GM19395 (cell line): ENCODE measurements around the gene INSYN2B.

ENCODE experiments used
- ATAC-seq: cut with Tn5 transposase; IDR thresholded peaks from one replicate; pipeline ENCODE4 v1.9.1; 2021; ENCODE audit warnings: mild to moderate bottlenecking, moderate library complexity; ENCODE audit not compliant: unreplicated experiment

The INSYN2B gene

DNA sequence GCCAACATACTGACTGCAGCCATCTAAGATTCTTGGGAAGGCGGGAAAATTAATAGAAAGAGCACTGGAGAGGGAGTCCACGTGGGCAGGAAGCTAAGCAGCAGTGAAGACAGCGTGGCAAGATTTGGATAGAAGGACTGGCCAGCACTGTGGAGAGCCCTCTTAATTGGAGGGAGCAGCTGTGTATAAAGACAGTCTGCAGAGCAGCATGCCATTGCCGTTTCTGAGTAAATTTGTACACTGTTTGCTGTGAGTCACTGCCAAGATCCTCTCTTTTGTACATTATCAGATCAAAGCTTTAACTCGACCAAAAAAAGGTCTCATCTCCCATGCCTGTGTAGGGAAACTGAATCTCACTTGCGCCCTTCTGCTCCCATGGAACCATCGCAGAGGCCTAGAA, 45.3 kb downstream of the INSYN2B start:
- ATAC-seq, result no peak

DNA sequence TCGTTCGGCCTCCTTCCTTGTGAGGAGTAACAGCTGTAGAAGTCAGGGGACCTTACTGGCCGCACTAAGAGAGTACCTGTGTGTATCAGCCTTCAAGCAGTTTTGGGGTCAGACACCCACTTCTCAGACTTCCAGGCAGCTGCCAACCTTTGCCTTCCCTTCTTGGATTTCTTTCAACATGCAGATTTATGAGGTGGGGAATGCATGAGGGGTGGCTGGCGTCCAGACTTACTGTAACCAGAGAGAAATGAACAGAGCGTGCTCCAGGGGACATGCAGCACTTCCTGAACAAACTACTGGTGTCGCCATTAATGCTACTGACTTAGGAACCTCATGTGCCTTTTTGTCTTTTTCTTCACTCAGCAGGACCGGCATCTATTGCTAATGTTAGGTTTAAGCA, 46.7 kb downstream of the INSYN2B start:
- no peak for ATAC-seq

DNA sequence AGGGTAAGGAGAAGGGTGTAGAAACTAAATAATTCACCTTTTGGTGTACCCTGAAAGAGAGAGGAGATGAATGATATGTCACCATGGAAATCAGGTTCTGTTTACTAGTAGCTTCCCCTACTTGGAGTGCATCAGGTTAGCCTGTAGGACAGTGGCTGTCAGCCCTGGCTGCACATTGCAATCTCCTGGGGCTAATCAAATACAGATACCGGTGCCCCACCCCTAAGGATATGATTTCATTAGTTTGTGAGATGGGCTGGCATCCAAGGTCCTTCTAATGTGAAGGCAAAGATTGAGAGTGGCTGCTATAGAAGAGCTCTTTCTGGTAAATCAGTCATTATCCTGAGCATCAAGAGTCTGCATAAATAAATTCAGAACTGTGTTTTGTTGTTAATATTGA, 47.2 kb downstream of the INSYN2B start:
- no peak for ATAC-seq

DNA sequence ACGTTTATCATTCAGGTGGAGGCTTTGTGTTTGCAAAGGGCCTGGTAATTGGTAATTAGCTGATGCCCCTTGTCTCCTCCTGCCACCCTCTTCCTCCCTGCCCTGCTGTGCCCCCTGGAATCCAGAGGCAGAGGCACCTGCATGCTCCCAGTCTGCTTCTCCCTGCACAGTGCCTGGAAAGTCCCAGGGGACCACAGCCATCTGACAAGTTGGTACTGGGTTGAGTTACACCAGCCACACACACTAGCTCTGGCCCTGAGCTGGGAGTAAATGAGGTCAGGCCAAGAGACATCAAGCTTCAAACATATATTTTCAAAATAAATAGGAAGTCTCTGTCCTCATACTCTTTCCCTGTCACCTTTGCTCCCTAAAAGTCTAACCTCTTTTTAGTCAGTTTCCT, 56.3 kb downstream of the INSYN2B start:
- ATAC-seq, result no peak

DNA sequence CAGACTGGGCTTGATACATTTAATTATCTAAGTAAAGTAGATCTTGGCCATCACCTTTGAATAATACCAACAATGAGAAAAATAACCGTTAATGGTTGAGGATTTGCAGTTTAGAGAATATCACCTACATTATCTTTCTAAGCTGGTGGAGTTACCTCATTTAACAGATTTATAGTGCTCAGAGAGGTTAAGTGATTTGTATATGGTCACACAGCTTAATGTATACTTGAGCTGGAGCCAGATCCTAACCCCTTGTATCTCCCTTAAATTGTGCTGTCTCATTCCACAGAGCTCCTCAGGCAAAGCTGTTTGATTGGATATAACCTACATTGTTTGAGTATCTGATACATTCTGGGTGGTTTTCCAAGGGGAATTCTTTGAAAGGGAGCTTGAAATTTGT, 57.8 kb downstream of the INSYN2B start:
- ATAC-seq, result no peak

DNA sequence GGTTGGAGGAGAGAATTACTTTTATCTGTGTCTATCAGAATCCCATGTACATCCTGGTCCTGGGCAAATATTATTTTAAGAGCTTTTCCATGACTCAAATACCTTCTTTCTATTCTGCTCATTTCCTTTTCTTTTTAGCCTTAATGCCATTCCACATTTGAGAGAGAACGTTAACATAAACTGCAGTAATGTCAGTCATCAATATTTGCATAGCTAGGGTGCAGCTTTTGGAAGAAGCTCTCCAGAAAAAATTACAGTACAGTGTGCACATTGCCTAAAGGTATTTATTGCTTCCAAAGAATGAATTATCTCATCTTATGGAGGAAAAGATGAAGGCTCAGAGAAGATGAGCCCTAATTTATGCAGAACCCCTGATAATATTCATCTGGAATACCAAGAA, 58.3 kb downstream of the INSYN2B start:
- no peak for ATAC-seq

DNA sequence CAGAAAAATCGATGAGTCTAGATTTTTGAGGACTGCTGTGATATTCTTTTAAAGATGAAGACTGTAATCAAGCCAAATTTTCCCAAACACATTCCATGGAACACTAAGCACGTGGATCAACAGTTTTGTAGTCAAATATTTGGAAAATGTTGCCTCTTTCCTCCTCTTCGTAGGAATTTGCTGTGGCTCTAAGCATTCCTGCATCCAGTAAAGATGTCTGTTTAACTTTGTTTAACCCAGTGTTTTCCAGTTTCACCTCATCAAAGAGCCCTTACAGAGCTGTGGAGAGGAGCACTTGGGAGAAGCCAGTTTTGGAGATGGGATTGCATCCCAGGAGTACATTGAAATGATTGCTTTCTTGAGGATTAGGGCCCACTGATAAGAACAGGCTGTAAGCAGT, 58.9 kb downstream of the INSYN2B start:
- ATAC-seq, result no peak

DNA sequence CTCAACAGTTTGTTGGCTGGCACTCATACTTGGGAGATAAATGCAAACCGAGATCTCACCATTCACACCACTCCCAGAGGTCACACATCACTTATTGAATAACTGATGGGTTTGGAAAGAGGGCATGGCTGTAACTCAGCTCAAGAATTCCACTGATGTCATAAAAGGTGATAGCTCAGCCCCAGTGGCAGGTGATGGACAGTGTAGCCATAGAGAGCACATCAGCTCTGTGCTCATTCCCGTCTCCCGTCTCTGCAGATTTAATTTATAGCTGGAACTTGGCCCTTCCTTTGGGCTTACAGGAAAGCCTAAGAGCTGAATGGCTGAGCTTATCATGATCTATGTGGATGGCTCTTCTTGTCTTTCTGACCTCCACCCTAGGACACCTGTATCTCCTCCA, 59.8 kb downstream of the INSYN2B start:
- no peak for ATAC-seq

DNA sequence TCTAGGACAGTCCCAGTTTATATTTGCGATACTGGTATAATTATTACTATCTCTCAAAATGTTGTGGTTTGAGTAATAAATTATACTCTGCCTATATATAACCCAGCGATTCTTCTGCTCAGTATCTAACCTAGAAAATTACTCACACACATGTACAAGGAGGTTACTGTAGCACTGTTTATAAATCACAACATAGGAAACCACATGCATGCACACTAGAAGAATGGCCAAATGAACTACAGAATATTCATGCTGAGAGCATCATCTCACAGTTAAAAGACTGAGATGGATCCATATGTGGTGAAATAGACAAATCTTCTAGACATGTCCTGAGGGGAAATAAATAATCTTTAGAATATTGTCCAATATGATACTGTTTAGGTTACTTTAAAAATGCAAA, 62.1 kb downstream of the INSYN2B start:
- no peak for ATAC-seq

DNA sequence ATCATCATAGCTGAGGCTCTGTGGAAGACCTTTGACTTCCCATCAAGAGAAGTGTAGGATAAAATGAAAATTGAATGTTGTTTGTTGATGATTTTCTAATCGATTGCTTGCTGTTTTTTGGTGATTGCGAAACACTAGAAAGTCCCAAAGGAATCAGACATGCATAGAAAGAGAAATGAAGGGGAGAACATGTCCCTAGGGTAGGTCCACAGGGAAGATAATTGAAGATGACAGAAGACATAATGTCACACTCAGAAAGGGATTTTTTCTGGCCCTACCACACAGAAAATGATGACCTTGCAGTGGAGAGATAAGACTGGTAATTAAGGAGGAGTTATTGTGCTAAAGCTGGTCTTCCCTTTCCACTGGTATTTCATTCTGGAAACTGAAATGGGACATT, 62.8 kb downstream of the INSYN2B start:
- ATAC-seq, result no peak

DNA sequence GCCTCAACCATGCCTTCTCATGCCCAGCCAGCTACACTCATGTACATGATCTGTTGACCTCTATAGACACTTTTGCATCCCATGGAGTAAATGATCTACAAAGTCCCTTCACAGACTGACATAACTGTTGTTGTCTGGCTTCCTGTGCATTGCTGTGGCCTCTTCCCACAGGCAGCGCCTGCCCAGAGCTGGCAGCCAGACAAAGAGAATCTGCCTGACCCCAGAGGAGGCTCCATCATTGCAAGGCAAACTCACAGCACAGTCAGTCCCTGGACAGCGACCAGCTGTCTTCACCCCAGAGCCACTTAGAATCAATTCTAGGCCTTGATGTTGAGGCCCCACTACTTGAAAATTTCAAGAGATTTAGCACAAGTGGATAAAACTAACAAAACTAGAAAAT, 65.5 kb downstream of the INSYN2B start:
- ATAC-seq, result peak; percentile 65

DNA sequence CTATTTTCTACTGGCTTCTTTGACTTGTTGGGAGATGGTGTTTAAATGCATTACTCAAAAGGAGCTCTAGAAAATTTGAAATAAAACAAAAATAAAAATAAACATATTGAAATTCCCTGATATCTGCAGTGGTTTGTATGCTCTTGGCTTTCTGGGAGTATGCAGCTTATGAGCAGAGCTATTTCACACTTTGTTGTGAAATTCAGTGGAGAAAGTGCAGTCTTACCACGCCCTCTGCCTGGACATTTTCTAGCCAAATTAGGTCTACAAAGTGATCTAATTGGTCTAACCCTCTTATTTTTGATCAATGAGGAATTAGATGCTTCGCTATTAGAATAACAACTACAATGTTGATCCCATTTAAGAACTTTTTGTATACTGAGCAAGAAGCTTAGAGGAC, 66.8 kb downstream of the INSYN2B start:
- ATAC-seq, result no peak

DNA sequence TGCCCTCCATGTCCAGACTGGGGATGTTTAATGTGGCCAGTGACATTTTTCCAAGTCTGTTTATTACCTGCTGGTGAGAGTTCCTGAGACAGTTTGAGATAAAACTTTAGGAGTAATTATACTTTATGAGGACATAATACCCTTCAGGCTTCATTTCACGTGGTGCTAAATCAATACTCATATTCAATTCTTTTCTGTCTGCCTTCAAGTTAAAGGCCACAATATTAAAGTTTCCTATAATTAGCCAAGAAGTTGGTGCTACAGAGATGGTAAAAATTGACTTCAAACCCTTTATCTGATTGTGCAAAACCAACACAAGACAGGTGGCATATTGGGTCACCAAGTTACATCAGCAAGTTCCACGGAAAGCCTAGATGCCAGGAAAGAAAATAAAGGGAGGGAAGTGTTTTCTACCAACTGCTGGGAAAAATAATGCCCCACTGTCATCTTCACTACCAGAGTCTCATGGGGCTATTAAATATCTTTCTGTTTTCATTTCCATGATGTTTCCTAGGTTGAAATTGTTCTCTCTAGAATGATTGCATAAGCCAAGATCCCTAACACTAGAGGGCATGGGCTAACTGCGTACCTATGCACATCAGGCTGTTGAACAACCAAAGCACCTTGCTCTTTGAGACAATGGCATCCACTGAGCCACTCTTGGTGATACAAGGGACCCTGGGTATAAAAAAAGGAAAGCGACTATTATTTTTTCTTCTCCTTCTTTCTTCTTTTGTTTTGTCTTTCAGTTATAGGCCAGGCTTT, 68.7 kb downstream of the INSYN2B start:
- ATAC-seq, result no peak

DNA sequence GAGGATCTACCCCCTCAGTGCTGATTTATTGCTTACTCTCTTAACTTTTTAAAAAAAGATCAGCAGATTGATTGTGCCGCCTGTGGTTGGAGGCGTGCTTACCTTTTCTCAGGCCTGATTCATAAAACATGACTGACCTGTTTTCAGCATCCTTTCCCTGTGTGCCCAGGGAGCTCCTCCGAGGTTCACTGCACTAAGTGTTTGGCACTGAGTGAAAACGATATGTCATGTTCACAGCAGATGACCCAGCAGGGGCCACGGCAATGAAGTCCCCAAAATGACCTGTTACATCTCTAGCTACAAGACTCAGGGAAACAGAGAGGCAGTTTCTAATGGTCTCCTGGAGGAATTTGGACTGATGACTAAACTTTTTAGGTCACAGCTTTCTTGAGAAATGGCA, 69.9 kb downstream of the INSYN2B start:
- ATAC-seq, result no peak

DNA sequence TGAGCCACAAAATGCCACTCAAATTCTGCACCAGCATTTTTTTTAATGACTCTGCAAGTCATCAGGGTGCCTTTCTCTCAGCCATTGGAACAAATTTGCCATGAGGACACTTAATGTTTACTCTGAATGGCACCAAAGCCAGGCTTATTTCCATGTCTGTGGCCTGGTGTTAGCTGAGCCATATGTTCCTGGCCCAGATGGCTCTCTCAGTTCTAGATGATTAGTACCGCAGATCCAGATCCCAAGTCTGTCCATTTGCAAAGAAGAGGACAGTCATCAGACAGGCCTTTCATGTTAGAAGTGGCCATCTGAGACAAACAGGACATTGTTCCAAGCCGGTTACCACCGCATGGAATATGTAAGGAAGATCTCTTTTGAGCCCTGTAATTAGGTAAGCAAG, 70.3 kb downstream of the INSYN2B start:
- no peak for ATAC-seq

DNA sequence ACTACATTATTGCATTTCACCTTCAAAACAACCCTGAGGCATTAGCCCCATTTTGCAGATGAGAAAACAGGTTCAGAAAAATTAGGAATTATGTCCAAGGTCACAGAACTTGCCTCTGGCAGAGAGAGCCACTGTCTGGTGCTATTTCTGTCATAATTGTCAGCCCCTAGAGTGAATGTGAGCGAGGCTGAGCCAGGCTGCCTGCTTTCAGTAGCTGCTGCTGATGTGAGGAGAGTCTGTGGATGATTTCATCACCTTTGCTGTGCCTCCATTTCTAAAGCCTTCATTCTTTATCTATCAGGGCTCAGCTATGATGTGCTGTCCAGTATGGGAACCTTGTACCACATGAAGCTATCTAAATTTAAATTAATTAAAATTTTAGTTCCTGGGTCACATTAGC, 71.4 kb downstream of the INSYN2B start:
- ATAC-seq, result no peak

DNA sequence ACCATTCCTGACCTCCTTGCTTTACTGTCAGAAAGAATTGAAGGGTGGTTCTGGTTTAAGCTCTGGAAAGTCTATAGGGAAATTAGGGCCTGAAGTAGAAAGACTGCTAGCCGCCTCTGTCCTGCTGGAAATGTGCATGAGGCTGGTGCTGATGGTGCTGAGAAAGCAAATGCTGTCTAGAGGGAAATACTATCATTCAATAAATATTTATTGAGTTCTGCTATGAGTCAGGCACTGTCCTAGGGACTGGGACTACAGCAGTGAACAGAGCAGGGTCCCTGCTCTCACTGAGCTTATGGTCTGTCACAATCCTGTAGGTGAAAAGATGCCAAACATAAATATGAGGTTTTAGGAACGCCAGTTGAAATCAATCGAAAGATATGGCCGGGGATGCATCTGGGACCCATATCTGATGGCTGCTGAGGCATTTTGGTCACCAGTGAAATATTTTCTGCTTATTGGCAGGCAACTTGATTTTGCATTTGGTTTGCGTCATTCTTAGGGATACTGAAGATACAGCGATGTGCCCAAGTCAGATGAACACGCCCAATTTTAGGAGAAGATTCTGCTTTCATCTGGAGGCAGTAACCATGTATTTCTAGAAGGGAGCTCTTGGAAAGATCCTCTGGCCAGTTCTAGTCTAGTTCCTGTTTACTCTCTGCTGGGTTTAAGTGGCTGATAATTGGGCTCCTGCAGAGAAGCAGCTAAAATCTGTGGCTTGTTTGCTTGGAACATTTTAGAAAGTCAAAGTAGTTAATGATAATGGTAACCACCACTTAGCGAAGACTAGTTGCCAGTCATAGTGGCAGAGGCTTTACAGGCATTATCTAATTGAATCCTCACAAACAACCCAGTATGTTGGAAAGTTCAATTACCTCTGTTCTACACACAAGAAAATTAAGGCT, 73.3 kb downstream of the INSYN2B start:
- ATAC-seq, result no peak

DNA sequence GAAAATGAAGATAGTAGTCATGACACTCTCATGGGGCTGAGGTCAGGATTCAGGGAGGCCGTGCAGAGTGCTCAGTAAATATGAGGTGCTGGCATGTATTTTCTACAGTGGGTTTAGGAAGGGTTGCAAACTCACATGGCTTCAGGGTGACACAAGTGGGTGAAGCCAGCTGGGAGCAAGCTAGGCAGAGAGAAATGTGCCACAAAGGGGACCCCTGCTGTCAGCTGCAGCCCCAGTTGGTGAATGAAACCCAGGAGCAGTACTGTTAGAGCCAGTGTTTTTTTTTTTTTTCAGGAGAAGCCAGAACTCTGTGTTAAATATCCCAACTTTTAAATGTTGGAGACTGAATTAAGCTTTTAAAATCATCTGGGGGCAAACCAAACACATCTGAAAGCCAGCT, 75.3 kb downstream of the INSYN2B start:
- no peak for ATAC-seq

DNA sequence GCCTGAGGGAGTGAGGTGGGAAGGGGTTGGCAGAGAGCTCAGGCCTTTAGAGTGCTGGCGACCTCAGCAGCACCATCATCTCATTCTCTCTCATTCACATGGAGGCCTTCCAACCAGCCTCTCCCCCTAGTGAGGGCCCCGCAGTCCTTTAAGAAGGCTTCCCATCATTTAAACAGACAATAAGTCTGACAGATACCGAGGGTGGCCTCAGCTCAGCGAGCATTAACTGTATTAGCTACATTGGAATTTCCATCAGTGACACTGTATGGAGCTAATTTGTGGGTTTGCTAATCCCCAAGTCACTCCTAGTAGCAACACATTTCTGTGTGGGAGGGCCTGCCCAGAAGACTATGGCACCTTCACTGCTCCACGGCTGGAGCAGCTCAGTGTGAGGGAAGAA, 75.8 kb downstream of the INSYN2B start:
- no peak for ATAC-seq

DNA sequence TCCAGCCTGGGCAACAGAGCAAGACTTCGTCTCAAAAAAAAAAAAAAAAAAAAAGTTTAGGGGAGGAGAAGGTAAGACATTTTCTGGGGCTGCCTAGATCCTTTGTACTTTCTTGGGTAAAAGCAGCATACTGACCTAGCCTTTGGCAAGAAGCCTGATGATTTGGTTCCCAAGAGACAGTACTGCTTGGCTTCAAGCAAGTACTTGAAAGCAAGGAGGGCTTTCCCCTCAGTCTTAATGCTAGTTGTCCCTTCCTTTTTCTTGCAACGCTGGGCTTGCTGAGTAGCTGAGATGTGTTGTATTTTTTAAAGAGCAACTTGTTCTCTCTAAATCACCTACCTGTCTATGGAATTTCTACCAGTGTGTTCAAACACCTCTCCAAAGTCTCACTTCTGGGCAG, 76.2 kb downstream of the INSYN2B start:
- ATAC-seq, result no peak

DNA sequence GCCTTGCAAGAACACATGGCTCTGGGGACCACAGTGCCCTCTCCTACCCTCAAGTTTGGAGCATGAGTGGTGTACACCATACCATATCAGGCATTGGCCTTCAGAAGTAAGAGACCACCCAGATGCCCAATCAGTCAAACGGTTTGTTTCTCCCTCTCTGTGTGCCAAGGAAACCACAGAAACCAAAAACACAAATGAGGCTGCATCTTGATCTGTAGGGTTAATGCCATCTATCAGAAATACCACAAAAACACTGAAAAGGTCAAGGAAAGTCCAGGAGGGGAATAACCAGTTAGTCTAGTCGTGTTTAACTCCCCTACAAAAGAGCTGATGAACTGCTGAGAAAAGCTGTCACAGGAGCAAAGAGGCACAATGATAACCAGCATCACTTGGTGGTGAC, 78.4 kb downstream of the INSYN2B start:
- no peak for ATAC-seq

DNA sequence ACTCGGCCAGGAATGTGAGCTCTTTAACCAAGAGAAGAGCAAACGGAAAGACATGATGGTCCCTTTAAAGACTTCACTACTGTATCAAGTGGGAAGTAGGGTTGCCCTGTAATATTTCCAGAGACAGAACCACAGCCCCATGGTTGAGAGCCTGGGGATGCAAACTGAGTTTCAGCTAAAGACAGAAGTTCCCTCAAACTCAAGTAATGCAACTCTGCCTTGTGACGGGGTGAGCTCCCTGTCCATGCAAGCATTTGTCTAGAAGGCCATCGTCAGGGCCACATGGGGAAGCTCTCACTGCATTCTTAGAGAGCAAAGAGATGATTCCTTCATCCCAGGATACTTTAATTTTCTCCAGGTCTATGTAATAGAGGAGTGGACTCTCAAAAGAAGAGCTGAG, 82.8 kb downstream of the INSYN2B start:
- no peak for ATAC-seq
